HG02642 (cell line): ENCODE data around the gene SH3BP5.
"Not testable (repeated sequence)": the region's sequence is repeated elsewhere in the genome, so short reads cannot be mapped to it uniquely, and the experiment has no call there.

ENCODE experiments used
- ATAC-seq: cut with Tn5 transposase; IDR thresholded peaks from one replicate; pipeline ENCODE4 v1.9.1; 2021; ENCODE audit warnings: mild to moderate bottlenecking; ENCODE audit not compliant: unreplicated experiment, poor library complexity

SH3BP5 gene, protein sequence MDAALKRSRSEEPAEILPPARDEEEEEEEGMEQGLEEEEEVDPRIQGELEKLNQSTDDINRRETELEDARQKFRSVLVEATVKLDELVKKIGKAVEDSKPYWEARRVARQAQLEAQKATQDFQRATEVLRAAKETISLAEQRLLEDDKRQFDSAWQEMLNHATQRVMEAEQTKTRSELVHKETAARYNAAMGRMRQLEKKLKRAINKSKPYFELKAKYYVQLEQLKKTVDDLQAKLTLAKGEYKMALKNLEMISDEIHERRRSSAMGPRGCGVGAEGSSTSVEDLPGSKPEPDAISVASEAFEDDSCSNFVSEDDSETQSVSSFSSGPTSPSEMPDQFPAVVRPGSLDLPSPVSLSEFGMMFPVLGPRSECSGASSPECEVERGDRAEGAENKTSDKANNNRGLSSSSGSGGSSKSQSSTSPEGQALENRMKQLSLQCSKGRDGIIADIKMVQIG

DNA sequence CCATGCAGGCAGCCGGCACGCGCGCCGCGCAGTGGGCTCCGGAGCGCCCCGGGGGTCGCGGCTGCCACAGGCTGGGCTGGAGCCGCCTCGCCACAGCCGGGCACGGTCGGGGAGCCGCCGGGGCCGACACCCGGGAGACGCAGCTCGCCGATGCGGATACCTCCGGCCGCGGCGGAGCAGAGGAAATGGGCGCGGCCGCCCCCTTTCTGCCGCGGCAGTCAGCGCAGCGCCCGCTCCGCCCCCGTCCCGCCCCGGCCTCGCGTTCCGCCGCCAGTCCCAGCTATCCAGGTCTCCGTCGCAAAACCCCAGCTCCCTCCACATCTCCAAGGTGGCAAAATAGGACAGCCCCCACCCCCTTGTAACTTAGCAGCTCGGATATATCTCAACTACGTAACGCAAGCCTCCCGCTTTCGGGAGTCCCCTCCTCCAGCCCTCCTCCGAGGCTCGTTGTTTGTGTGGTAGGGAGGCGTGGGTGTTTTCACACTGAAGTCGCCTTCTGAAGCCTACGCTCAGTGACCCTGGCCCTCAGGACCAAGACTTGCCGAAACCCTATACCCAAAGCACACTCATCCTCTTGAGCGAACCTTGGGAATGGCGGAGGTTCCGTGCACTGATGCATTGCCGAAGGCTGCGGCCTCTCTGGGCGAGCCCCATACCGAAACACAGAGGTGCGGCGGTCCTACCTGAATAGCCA, at the start of gene SH3BP5:
Gene SH3BP5 (minus strand): TSS at position 182 of the 694 bp plus-strand sequence. CDS start 178 bp downstream, at position 4.
- ATAC-seq = peak; percentile 83

DNA sequence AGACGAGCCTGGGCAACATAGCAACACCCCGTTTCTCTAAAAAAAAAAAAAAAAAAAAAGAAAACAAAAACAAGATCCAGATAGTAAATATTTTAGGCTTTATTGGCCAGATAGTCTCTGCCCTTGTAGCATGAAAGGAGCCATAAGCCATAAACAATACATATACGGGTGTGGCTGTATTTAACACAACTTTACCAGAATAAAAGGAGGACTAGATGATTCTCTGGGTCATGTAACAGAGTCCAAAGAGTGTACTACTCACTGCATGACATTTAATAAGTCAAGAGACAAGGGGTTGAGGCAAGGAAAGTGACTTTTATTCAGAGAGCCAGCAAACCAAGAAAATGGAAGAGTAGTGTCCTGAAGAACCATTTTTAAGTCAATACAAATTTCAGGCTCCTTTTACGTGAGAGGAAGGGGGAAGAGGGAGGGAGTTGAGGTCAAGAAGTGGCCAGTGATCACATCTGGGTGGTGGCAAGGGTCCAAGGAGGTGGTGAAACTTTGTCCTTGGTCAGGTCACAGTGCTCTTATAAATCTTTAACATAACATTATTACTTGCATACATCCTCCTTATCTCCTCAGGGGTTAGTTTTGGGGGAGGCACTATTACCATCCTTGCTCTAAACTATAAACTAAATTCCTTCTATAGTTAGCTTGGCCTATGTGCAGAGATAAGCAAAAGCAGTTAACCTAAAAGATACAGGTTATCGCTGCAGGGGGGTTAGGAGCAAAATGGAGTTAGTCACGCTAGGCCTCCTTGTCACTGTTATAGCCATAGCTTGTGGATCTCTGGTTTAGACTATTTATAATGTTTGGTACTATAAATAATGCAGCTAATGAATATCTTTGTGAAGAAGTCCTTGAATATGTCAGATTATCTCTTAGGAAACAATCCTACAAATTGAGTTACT, 48.8 kb upstream of the SH3BP5 start:
- no peak for ATAC-seq

DNA sequence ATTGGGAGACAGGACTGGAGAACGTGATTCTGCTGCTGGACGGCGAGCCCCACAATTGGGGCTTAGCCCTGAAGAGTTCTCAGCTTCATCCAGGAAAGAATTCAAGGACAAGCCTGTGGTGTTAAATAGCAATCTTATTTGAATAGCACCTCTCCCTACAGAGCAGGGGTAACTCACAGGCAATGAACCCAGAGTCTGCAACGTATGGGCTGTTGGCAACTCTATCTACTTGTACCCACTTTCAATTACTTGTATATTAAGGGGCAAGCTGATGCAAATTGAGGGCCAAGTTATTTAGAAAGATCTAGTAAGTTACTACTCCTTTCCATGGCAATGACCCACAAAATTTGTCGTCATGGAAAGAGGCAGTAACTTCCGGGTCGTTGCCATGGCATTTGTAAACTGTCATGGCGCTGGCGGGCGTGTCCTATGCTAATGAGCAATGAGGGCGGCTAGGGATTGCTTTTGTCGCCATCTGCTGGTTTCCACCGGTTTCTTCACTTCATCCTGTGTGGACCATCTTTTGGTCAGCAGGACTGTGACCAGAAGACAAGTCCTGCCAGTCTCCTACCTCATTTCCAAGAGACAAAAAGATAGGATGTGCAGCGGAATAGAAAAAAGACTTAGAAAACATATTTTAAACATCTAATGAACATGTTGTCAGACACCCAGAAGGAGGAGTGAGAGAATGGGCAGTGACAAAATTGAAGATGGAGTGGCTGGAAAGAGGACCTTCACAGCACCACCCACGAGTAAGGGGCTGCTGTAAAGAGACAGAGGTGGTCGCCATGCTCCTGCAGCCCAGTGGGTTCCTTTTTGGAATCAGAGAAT, 45.8 kb upstream of the SH3BP5 start:
- ATAC-seq = peak; percentile 86

DNA sequence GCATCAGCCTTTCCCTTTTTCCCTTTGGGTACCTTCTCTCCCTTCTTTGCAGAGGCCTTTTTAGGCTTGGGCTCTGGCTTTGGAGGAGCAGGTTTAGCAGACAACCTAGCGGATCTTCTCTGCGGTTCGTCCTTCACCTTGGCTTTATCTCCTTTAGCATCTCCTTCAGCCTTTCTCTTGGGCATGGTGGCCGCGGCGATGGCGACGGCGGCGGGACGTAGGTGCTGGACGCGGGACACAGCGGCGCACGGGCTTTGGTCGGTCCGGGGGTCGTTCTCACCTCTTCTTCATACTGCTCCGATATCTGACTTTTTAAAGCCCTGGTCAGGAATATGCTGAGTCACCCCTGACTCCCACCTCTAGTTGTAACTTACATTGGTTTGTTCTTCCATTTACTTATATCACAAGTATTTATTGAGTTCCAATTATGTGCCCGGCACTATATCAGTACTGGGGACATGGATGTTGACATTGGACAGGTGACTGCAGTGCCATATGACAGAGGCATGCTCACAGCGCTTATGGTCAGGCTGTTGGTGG, 43.1 kb upstream of the SH3BP5 start:
- ATAC-seq = no peak

DNA sequence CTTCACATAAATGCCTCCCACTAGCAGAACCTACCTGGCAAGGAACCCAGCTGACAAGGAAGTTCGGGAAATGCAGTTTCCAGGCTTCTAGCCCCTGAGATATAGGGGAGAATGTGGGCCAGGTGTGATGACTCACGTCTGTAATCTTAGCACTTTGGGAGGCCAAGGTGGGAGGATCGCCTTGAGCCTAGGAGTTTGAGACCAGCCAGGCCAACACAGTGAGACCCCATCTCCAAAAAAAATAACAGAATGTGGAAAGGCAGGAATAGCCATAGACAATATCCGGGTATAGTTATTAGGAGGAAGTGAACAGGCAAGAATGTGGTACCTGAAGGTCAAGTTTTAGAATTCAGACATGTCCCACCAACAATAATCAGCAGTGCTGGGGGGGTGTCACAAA, 40.5 kb upstream of the SH3BP5 start:
- ATAC-seq = no peak

DNA sequence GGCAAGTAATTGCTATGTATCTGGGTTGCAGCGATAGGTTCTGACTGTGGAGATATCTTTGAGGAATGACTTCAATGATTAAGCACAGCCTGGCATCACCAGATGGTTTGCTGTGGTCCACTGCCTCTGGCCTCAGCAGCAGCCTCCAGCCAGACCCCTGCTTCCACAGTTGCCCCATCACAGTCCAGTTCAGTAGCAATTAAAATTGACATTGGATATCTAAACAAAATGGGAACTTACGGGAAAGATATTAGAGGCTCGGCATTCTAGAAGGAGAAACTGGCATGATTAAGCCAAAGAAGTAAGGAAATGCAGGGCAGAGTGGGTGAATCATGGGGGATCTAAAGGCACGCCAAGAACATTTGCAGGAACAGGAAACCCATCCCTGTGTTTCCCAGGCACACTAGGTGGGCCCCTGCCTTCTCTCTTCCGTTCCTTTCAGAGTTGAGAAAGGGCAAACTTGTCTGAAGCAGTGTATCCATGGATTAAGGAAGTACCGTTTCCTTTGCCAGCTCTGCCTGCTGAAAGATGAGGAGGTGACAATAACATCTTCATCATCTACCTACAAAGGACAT, 36.3 kb upstream of the SH3BP5 start:
- no peak for ATAC-seq

DNA sequence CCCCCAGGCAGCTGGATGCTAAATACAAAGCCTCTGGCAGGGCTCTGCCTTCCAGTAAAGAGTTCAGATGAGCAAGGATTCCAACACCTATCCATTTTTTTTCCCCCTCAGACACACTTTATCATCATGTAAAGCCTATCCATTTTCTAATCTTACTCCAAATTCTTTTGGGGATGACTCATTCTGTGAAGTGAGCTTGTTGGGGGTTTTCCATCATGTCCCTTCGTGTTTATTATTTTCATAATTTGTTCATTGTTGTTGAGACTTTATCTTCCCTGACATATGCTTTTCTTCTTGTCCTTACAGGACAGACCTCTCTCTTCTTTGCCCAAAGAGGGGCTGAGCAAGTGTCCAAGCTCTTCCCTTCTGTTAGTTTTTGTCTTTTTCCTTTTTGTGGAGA, 34.7 kb upstream of the SH3BP5 start:
- no peak for ATAC-seq

DNA sequence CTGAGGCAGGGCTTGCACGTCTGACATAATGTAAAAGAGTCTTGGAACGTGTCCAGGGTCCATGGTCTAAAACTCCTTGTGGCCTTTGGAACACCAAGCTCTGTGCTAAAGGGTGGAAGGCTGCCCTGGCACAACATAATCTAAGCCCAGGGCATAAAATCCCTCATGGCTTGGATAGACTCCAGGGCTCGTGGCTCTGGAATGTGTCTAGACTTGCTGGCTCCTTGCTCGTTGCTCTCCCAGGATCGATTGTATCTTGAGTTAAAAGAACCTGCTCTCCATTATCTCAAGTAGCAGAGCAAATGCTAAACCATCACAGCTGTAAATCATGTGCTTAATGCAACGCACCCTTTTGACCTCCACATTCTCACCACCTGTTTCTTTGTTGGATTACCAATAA, 31.7 kb upstream of the SH3BP5 start:
- not testable (repeated sequence) for ATAC-seq

DNA sequence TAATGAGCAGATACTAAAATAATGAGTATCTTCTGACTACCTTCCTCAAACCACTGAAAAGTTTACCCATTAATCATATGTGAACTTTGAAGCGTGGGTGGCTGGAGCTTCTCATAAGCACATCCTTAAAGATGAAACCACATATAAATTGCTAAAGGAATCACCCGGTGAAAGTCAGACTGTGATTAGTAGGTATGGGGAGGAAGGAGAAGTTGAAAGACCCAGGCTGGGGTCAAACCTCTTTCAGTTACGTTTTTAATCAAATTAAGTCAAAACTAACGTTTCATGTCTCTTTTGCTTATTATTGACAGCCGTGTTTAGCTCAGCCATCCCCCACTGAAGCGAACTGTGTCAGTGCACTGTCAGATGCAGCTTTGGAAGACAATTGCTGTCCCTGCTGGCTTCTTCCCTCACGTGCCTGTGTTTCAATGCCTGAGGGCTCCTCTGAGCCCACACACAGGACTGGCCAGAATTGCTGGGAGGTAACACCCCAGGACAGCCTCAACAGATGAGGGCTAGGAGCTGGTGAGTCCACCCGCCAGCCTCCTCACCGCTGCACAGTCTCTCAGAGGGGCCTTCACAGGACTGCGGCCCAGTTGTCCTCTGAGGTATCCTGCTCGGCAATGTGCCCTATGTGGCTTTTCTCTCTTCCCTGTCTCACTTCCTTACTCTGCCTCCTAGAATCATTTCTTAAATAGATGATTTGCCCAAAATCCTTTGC, 29.3 kb upstream of the SH3BP5 start:
- ATAC-seq = peak; percentile 76

DNA sequence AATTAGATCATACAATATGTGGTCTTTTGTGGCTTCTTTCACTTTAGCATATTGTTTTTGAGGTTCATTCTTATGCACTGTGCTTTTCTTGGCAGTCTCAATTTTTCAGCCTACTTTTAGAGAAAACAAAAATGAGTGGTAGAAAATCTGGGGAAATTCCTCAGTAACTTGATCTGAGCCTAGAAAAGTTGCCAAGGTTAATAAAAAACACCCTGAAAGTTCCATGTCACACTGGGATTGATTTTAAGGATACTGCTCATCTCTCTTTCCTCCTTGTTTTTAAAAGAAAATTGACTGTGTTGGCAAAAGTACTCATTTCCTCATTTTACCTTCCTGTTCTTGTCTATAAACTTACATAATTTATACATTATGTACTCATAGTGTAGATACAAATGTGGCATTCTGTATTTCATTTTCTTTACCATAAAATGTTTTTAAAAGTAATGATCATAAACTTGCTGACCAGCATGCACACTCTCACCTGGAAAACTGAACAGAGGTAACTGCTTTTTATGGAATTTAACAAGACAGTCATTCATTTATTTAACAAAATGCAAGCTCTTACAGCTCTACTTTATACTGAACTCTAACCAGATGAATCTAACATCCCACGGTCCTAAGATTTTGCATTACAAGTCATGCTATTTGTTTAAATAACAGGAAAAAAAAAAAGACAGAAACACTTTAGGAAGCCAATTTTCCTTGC, 28.6 kb upstream of the SH3BP5 start:
- ATAC-seq = no peak

DNA sequence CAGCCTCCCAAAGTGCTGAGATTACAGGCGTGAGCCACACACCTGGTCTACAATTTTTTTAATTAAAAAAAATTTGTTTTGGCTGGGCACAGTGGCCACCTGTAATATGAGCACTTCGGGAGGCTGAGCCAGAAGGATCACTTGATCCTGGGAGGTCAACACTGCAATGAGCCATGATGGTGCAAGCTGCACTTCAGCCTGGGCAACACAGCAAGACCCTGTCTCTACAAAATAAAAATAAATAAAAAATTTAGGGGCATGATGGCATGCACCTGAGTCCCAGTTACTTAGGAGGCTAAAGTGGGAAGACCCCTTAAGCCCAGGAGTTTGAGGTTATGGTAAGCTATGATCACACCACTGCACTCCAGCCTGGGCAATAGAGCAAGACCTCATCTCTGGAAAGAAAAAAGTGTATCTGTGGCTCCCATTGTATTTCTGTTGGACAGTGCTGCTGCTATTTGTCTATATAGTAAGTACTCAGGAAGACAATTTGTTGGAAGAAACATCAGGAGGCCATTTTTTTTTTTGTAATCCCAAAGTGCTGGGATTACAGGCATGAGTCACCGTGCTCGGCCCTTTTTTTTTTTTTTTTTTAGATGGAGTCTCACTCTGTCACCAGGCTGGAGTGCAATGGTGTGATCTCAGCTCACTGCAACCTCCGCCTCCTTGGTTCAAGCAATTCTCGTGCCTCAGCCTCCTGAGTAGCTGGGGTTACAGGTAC, 27.5 kb upstream of the SH3BP5 start:
- no peak for ATAC-seq

DNA sequence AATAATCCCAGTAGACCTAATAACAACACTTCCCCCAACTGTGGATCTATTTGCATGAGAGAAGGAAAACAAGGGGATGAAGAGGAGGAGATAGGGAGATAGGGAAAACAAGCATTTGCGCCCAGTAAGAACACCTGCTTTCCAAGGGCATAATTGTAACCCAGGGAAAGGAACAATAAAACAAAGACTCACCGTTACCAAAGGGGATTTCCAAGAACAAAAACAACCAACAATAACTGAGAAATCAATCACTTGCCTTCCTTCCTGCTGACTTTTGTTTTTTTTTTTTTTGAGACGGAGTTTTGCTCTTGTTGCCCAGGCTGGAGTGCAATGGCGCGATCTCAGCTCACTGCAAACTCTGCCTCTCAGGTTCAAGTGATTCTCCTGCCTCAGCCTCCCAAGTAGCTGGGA, 24.3 kb upstream of the SH3BP5 start:
- ATAC-seq = not testable (repeated sequence)

DNA sequence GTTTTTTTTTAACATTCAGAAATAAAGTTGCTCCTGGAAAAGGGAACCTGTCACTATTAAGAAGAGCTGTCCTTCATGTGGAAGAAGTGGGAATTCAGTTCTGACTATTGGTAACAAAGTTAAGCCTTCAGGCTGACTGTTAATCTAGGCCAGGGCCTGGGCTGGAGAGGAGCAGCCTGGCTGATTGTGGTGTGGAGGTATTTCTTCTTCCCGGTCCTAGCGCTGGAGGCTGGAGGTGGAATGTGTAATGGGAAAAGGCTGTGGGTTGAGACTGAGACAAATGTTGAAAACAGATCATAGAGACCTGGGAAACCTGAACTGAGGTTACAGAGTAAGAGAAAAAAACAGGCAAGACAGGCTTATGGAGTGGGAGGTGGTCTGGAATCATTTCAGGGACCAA, 23.8 kb upstream of the SH3BP5 start:
- ATAC-seq = no peak

DNA sequence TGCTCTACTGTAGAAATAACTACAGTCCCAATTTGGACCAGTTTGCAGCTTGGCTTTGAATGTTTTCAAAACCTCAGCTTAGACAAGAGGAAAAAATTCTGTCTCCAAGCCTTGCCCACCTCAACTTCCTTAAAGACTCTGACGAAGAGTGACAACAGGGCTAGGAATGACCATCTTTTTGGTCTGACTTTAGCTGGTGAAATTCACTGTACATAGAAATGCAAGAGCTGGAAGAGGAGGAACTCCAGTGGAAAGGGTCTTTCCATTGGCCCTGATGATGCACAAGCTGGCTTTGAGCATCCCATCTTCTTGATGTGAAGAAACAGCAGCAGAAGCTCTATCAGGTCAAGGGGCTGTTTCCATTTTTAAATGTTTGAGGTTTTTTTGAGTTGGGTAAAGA, 22.7 kb upstream of the SH3BP5 start:
- no peak for ATAC-seq

DNA sequence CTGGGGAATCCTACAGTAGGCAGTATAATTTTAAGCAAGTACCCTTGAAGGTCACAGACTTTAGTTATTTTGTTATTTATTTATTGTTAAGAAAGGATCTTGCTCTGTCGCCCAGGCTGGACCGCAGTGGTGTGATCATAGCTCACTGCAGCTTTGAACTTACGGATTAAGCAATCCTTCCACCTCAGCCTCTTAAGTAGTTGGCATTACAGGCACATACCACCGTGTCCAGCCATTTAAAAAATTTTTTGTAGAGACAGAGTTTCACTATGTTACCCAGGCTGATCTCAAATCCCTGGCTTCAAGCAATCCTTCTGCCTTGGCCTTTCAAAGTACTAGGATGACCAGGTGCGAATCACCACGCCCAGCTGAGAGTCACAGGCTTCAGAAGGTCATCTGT, 22.1 kb upstream of the SH3BP5 start:
- no peak for ATAC-seq

DNA sequence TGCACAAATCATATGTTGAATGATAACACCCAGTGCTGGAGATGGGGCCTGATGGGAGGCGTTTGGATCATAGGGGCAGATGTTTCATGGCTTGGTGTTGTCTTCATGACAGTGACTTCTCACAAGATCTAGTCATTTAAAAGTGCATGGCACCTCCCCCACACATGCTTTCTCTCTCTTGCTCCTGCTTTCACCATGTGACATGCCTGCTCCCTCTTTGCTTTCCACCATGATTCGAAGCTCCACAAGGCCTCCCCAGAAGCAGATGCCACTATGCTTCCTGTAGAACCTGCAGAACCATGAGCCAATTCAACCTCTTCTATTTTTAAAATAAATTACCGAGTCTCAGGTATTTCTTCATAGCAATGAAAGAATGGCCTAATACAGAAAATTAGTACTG, 17.8 kb upstream of the SH3BP5 start:
- ATAC-seq = no peak

DNA sequence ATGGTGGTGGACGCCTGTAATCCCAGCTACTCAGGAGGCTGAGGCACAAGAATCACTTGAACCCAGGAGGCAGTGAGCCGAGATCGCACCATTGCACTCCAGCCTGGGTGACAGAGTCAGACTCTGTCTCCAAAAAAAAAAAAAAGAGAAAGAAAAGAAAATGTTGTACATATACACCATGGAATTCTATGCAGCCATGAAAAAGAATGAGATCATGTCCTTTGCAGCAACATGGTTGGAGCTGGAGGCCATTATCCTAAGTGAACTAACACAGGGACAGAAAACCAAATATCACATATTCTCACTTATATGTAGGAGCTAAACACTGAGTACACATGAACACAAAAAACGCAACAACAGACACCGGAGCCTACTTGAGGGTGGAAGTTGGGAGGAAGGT, 17.1 kb upstream of the SH3BP5 start:
- ATAC-seq = not testable (repeated sequence)
